HUES48 (cell line): ENCODE measurements around the gene APPBP2.

ENCODE experiments used
- H3K27ac ChIP-seq: one replicate; pipeline ENCODE4 v1.7.0; 2013; ENCODE audit warnings: low read depth, low read length, inconsistent platforms
- H3K27me3 ChIP-seq: 2 replicates; pipeline ENCODE4 v1.6.1; 2013; ENCODE audit warnings: mild to moderate bottlenecking, low read length; ENCODE audit not compliant: control insufficient read depth, insufficient read depth
- H3K36me3 ChIP-seq: 2 replicates; pipeline ENCODE4 v1.6.1; 2013; ENCODE audit warnings: low read length; ENCODE audit not compliant: control insufficient read depth, insufficient read depth
- H3K4me1 ChIP-seq: 2 replicates; pipeline ENCODE4 v1.6.1; 2013; ENCODE audit warnings: mild to moderate bottlenecking, low read length; ENCODE audit not compliant: control insufficient read depth, insufficient read depth
- H3K4me3 ChIP-seq: 2 replicates; pipeline ENCODE4 v1.5.1; 2013; ENCODE audit warnings: mild to moderate bottlenecking, low read depth, low read length
- H3K9ac ChIP-seq: 2 replicates; pipeline ENCODE4 v1.6.1; 2013; ENCODE audit warnings: mild to moderate bottlenecking, low read depth, low read length, moderate library complexity
- H3K9me3 ChIP-seq: 2 replicates; pipeline ENCODE4 v1.6.1; 2013; ENCODE audit warnings: low read length; ENCODE audit not compliant: control insufficient read depth, insufficient read depth

Gene APPBP2

GRCh38 chr17:60395508-60396065 is 130.5 kb downstream of the APPBP2 start:
- Histone ChIP-seq H3K9ac (no peak overlapping the region), H3K4me1 (peaks cover 7% of the 10 kb centered on the region), H3K9me3 (no peaks in the 10 kb centered on the region), H3K36me3 (no peaks in the 10 kb centered on the region), H3K27me3 (no peaks in the 10 kb centered on the region), H3K27ac (no peak overlapping the region), H3K4me3 (no peak overlapping the region)

GRCh38 chr17:60393840-60394723 is 132.0 kb downstream of the APPBP2 start:
- Histone ChIP-seq H3K4me1 (peaks cover 15% of the 10 kb centered on the region), H3K9ac (no peak overlapping the region), H3K36me3 (no peaks in the 10 kb centered on the region), H3K27ac (no peak overlapping the region), H3K9me3 (no peaks in the 10 kb centered on the region), H3K4me3 (no peak overlapping the region), H3K27me3 (no peaks in the 10 kb centered on the region)
